Natural killer cell (primary cell): ENCODE results near the gene CCL22. TPM values are rescaled to one million over a fixed set of nuclear protein-coding genes. Genes with fewer than 3 reads are reported as not detected.

Experiments
- ATAC-seq, 3 donors: fragments of 150-1000 bp in 2 of 3; fragments of 200-7000 bp in 1 of 3; cut with Tn5 transposase; 1 replicate in 1 of 3; 2 replicates in 2 of 3; pipeline ENCODE4 v1.10.0; 2021; ENCODE audit warnings: mild to moderate bottlenecking in 2 of 3, moderate library complexity in 2 of 3
- DNase-seq, 2 donors: peaks; one replicate each; pipeline versions ENCODE4 v3.0.0 to v3.0.0-alpha.2; 2013 to 2021; ENCODE audit warnings: mixed read lengths in 1 of 2
- H3K27ac ChIP-seq: one replicate; pipeline ENCODE4 v1.5.1; 2013; ENCODE audit warnings: mild to moderate bottlenecking, low read length
- H3K27me3 ChIP-seq: one replicate; pipeline ENCODE4 v1.6.1; 2013; ENCODE audit warnings: low read length; ENCODE audit not compliant: control insufficient read depth, insufficient read depth
- H3K36me3 ChIP-seq: one replicate; pipeline ENCODE4 v1.6.1; 2013; ENCODE audit warnings: low read length; ENCODE audit not compliant: control insufficient read depth, insufficient read depth
- H3K4me1 ChIP-seq: one replicate; pipeline ENCODE4 v1.6.1; 2013; ENCODE audit warnings: low read length; ENCODE audit not compliant: control insufficient read depth, insufficient read depth
- H3K4me3 ChIP-seq: one replicate; pipeline ENCODE4 v1.5.1; 2013; ENCODE audit warnings: low read length
- H3K9me3 ChIP-seq: one replicate; pipeline ENCODE4 v1.6.1; 2013; ENCODE audit warnings: low read length; ENCODE audit not compliant: control insufficient read depth, insufficient read depth
- H3K27ac Mint-ChIP-seq, 2 donors: one replicate each; pipeline ENCODE4 v1.8.0; 2022; ENCODE audit warnings: mild to moderate bottlenecking in 2 of 2, mixed read lengths in 2 of 2, moderate library complexity in 1 of 2
- H3K27me3 Mint-ChIP-seq, 2 donors: one replicate each; pipeline ENCODE4 v1.8.0; 2022; ENCODE audit warnings: low read depth in 2 of 2, mixed read lengths in 2 of 2
- H3K36me3 Mint-ChIP-seq: one replicate; pipeline ENCODE4 v1.8.0; 2022; ENCODE audit warnings: mixed read lengths
- H3K4me1 Mint-ChIP-seq, 2 donors: one replicate each; pipeline ENCODE4 v1.8.0; 2022; ENCODE audit warnings: mixed read lengths in 2 of 2
- H3K4me3 Mint-ChIP-seq: one replicate; pipeline ENCODE4 v1.8.0; 2022; ENCODE audit warnings: mild to moderate bottlenecking, moderate library complexity, mixed read lengths
- H3K9me3 Mint-ChIP-seq, 2 donors: one replicate each; pipeline ENCODE4 v1.8.0; 2022; ENCODE audit warnings: mixed read lengths in 2 of 2
- CTCF ChIP-seq: fragments of 200-600 bp; IDR thresholded peaks from one replicate; pipeline ENCODE4 v1.8.0; 2022; ENCODE audit warnings: antibody characterized with exemption
- WGBS: methylation state at CpG from one replicate; pipeline ENCODE4 v1.1.7; 2013; ENCODE audit warnings: missing lambda C conversion rate; ENCODE audit not compliant: insufficient coverage; 5-methylcytosine and 5-hydroxymethylcytosine counted together
- intact Hi-C: fragments of 100-400 bp; cut with micrococcal nuclease; formaldehyde crosslinking; loops from one replicate; pipeline ENCODE4 v1.14.2; 2022
- total RNA-seq, 4 donors: library from RNA; stranded (reverse); fragments of 120-200 nt in 1 of 4; gene quantifications; one replicate each; pipeline versions ENCODE4 v1.2.3 to v1.2.4, GENCODE V29; 2013 to 2022

The CCL22 gene
- total RNA-seq, 3 donors from 2014 or later (not counting 1 experiment from before 2014, with no cell fraction given), result 0.14 TPM; not detected in 2

- Mint-ChIP-seq H3K27ac (no peak overlapping the region), H3K36me3 (no peaks in the 10 kb centered on the region), H3K9me3 (no peaks in the 10 kb centered on the region), H3K27me3 (peaks cover 0 to 6% of the 10 kb centered on the region in 2 donors), H3K4me1 (no peaks in the 10 kb centered on the region), H3K4me3 (no peak overlapping the region)
- no peak for TF ChIP-seq CTCF
- Histone ChIP-seq H3K27ac (no peak overlapping the region), H3K27me3 (no peaks in the 10 kb centered on the region), H3K9me3 (no peaks in the 10 kb centered on the region), H3K4me1 (no peaks in the 10 kb centered on the region), H3K36me3 (no peaks in the 10 kb centered on the region), H3K4me3 (no peak overlapping the region)
- intact Hi-C loops, result no loop called here
- DNase-seq (no peak), ATAC-seq (no peak)
- 93% methylated on average over 3 of the region's 3 CpGs for WGBS
Measured at GRCh38 chr16:57376313-57376818, 17.8 kb downstream of the CCL22 start.

- Mint-ChIP-seq H3K36me3 (no peaks in the 10 kb centered on the region), H3K27ac (no peak overlapping the region), H3K4me1 (no peaks in the 10 kb centered on the region), H3K4me3 (no peak overlapping the region), H3K9me3 (no peaks in the 10 kb centered on the region), H3K27me3 (peaks cover 0 to 6% of the 10 kb centered on the region in 2 donors)
- DNase-seq, result no peak
- no peak for TF ChIP-seq CTCF
- Histone ChIP-seq H3K27ac (no peak overlapping the region), H3K4me1 (no peaks in the 10 kb centered on the region), H3K27me3 (no peaks in the 10 kb centered on the region), H3K4me3 (no peak overlapping the region), H3K36me3 (no peaks in the 10 kb centered on the region), H3K9me3 (no peaks in the 10 kb centered on the region)
- 28% methylated on average over 4 of the region's 5 CpGs for WGBS
- intact Hi-C loops, result no loop called here
- peak in 2 of 3 donors; percentile 24 to 31 for ATAC-seq
Measured at GRCh38 chr16:57377080-57377841, 18.7 kb downstream of the CCL22 start.

GRCh38 chr16:57379579-57379978 lies 21.0 kb downstream of the CCL22 start:
- no peaks in the 10 kb centered on the region for H3K36me3 ChIP-seq
- H3K27ac ChIP-seq, result no peak overlapping the region
- H3K4me3 ChIP-seq, result no peak overlapping the region
- no peak overlapping the region for H3K27ac Mint-ChIP-seq
- intact Hi-C loops, result no loop called here
- ATAC-seq, result no peak
- H3K27me3 Mint-ChIP-seq, result peaks cover 0 to 6% of the 10 kb centered on the region in 2 donors
- no peaks in the 10 kb centered on the region for H3K27me3 ChIP-seq
- no peak overlapping the region for H3K4me3 Mint-ChIP-seq
- H3K4me1 Mint-ChIP-seq, result no peaks in the 10 kb centered on the region
- no peaks in the 10 kb centered on the region for H3K9me3 ChIP-seq
- H3K9me3 Mint-ChIP-seq, result no peaks in the 10 kb centered on the region
- 93% methylated on average over 10 of the region's 10 CpGs for WGBS
- H3K4me1 ChIP-seq, result peaks cover 9% of the 10 kb centered on the region
- no peak for DNase-seq
- TF ChIP-seq CTCF, result no peak
- no peaks in the 10 kb centered on the region for H3K36me3 Mint-ChIP-seq
